Neural cell (in vitro differentiated cells): Measurements from ENCODE around the gene BPI.

ENCODE experiments used
- SMC3 ChIP-seq: fragments of 450-650 bp; conservative IDR thresholded peaks from 2 replicates; pipeline ENCODE4 v1.6.1; 2014; ENCODE audit warnings: antibody characterized with exemption, mild to moderate bottlenecking, moderate library complexity; ENCODE audit not compliant: poor library complexity
- TF ChIP-seq, protein P1 (sequence below): fragments of 450-650 bp; IDR thresholded peaks from 2 replicates; pipeline ENCODE4 v1.5.1; 2014; ENCODE audit warnings: antibody characterized with exemption, mild to moderate bottlenecking, moderate library complexity; ENCODE audit not compliant: poor library complexity, severe bottlenecking
- TF ChIP-seq, protein P2 (sequence below): IDR thresholded peaks from 2 replicates; pipeline ENCODE4 v1.6.1; 2012; ENCODE audit warnings: borderline replicate concordance

DNA sequence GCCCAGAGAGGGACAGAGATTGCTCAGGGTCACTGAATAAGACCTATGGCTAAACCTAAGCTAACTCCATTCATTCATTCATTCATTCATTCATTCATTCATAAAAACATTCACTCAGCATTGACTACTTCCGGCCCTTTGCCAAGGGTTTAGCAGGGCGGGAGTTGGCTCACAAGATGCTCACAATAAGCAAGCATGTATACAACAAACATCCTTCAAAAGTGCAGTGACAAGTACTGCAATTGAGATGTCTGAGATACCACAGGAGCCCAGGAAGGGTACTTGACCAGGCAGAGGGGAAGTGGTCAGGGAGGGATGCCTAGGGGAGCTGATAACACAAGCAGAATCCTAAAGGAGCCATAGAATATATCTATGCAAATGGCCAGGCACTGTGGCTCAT, 25.2 kb upstream of the BPI start:
- TF ChIP-seq, protein P1, sequence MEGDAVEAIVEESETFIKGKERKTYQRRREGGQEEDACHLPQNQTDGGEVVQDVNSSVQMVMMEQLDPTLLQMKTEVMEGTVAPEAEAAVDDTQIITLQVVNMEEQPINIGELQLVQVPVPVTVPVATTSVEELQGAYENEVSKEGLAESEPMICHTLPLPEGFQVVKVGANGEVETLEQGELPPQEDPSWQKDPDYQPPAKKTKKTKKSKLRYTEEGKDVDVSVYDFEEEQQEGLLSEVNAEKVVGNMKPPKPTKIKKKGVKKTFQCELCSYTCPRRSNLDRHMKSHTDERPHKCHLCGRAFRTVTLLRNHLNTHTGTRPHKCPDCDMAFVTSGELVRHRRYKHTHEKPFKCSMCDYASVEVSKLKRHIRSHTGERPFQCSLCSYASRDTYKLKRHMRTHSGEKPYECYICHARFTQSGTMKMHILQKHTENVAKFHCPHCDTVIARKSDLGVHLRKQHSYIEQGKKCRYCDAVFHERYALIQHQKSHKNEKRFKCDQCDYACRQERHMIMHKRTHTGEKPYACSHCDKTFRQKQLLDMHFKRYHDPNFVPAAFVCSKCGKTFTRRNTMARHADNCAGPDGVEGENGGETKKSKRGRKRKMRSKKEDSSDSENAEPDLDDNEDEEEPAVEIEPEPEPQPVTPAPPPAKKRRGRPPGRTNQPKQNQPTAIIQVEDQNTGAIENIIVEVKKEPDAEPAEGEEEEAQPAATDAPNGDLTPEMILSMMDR = no peak
- TF ChIP-seq, protein P2, sequence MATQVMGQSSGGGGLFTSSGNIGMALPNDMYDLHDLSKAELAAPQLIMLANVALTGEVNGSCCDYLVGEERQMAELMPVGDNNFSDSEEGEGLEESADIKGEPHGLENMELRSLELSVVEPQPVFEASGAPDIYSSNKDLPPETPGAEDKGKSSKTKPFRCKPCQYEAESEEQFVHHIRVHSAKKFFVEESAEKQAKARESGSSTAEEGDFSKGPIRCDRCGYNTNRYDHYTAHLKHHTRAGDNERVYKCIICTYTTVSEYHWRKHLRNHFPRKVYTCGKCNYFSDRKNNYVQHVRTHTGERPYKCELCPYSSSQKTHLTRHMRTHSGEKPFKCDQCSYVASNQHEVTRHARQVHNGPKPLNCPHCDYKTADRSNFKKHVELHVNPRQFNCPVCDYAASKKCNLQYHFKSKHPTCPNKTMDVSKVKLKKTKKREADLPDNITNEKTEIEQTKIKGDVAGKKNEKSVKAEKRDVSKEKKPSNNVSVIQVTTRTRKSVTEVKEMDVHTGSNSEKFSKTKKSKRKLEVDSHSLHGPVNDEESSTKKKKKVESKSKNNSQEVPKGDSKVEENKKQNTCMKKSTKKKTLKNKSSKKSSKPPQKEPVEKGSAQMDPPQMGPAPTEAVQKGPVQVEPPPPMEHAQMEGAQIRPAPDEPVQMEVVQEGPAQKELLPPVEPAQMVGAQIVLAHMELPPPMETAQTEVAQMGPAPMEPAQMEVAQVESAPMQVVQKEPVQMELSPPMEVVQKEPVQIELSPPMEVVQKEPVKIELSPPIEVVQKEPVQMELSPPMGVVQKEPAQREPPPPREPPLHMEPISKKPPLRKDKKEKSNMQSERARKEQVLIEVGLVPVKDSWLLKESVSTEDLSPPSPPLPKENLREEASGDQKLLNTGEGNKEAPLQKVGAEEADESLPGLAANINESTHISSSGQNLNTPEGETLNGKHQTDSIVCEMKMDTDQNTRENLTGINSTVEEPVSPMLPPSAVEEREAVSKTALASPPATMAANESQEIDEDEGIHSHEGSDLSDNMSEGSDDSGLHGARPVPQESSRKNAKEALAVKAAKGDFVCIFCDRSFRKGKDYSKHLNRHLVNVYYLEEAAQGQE = no peak
- TF ChIP-seq SMC3 = no peak
